HepG2 (cell line): ENCODE data around the gene MTFP1. TPM values are rescaled to one million over a fixed set of nuclear protein-coding genes. Genes with fewer than 3 reads are reported as not detected.
A peak's percentile ranks its signal among the peaks of the same experiment; 100 is the strongest.

Experiments used
- ELF3 ChIP-seq: IDR thresholded peaks from 2 replicates; pipeline ENCODE4 v1.6.1; 2016; ENCODE audit warnings: missing genetic modification reagents, missing compliant biosample characterization
- MIXL1 ChIP-seq: IDR thresholded peaks from 2 replicates; pipeline ENCODE4 v1.6.1; 2016
- NKX3-1 ChIP-seq: sonication (generic); formaldehyde crosslinking; IDR thresholded peaks from 2 replicates; pipeline ENCODE4 v1.5.0; 2020; ENCODE audit warnings: missing genetic modification reagents
- PHF20 ChIP-seq: sonication (generic); formaldehyde crosslinking; IDR thresholded peaks from 2 replicates; pipeline ENCODE4 v1.5.0; 2020; ENCODE audit warnings: mild to moderate bottlenecking, missing genetic modification reagents
- SRF ChIP-seq: IDR thresholded peaks from 2 replicates; pipeline ENCODE4 v1.6.1; 2011; ENCODE audit warnings: mild to moderate bottlenecking, low read depth, low read length, moderate library complexity
- ZNF234 ChIP-seq: sonication (generic); formaldehyde crosslinking; conservative IDR thresholded peaks from 2 replicates; pipeline ENCODE4 v1.5.1; 2020; ENCODE audit warnings: mild to moderate bottlenecking, missing genetic modification reagents
- ZNF510 ChIP-seq: sonication (generic); formaldehyde crosslinking; IDR thresholded peaks from 2 replicates; pipeline ENCODE4 v1.4.0; 2020; ENCODE audit warnings: low read depth, mild to moderate bottlenecking, missing genetic modification reagents
- ZNF790 ChIP-seq: sonication (generic); formaldehyde crosslinking; IDR thresholded peaks from 2 replicates; pipeline ENCODE4 v1.8.0; 2022; ENCODE audit warnings: missing genetic modification reagents, mild to moderate bottlenecking, borderline replicate concordance
- polyA plus RNA-seq, 8 experiments: library from polyadenylated mRNA; depleted of rRNA in 3 of 8; stranded (reverse) in 7 of 8; unstranded in 1 of 8; fragments of >200 nt; fragmentation: Illumina TruSeq in 4 of 8; extraction: Trizol in 4 of 8; gene quantifications; 2 replicates each; pipeline versions ENCODE4 v1.2.1 to v1.2.3, GENCODE V29; 2011 to 2016; ENCODE audit warnings: low read depth in 4 of 8, missing spikeins in 1 of 8, mixed read lengths in 1 of 8; ENCODE audit not compliant: insufficient read depth in 1 of 8
- total RNA-seq, 5 experiments: library from RNA; depleted of rRNA; stranded (reverse); fragments of >200 nt; fragmentation: Illumina TruSeq; extraction: Trizol; gene quantifications; 2 replicates each; pipeline ENCODE4 v1.2.3, GENCODE V29; 2016; ENCODE audit warnings: low read depth in 1 of 5
- TF ChIP-seq, protein P1 (sequence below): sonication (generic); formaldehyde crosslinking; IDR thresholded peaks from one replicate; pipeline ENCODE4 v1.5.1; 2020; ENCODE audit warnings: mild to moderate bottlenecking, missing genetic modification reagents; ENCODE audit errors: not compliant biosample characterization
- TF ChIP-seq, protein P2 (sequence below): sonication (generic); formaldehyde crosslinking; IDR thresholded peaks from 2 replicates; pipeline ENCODE4 v1.9.0; 2021; ENCODE audit warnings: missing genetic modification reagents, borderline replicate concordance
- TF ChIP-seq, protein P3 (sequence below): sonication (generic); formaldehyde crosslinking; IDR thresholded peaks from 2 replicates; pipeline ENCODE4 v1.4.0; 2020; ENCODE audit warnings: mild to moderate bottlenecking, missing genetic modification reagents
- TF ChIP-seq, protein P4 (sequence below): sonication (generic); formaldehyde crosslinking; IDR thresholded peaks from 2 replicates; pipeline ENCODE4 v1.4.0; 2020; ENCODE audit warnings: mild to moderate bottlenecking, missing genetic modification reagents

The MTFP1 gene
- total and polyA plus RNA-seq, 2 of the 13 experiments (the other 11 are each of a cell fraction or from before 2014, with no cell fraction given), result 29.5 to 45.6 TPM

DNA sequence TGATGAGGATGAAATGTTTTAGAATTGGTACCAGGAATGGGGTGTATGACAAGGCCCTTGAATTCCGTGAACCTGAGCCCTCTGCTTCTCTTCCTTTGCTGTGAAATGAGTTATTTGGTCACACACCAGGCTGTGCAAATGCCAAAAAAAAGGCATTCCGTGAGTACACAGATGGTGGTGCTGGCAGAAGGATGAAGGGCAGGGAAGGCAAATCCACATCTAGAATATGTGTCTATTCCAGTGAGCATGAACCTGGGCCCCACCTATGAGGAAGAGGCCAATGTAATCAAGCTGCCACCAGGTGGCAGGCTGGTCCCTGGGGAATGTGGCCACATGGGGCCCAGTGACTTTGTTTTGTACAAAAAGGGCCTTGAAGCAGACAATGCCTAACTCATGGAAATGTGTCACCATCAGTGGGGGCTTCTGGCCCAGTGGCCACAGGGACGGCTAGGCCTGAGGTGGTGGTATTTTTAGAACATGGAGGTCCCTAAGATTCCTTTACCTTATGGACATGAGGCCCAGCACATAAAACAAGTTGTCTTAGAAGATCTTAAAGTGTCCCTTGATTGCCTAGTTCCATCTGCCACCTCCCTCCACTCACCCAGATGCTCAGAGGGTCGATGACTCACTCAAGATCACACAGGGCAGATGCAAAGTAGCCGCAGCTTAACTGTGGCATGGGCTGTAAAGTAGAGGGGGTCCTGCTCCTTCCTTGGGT lies 34.4 kb upstream of the MTFP1 start (continued):
- TF ChIP-seq, protein P1, sequence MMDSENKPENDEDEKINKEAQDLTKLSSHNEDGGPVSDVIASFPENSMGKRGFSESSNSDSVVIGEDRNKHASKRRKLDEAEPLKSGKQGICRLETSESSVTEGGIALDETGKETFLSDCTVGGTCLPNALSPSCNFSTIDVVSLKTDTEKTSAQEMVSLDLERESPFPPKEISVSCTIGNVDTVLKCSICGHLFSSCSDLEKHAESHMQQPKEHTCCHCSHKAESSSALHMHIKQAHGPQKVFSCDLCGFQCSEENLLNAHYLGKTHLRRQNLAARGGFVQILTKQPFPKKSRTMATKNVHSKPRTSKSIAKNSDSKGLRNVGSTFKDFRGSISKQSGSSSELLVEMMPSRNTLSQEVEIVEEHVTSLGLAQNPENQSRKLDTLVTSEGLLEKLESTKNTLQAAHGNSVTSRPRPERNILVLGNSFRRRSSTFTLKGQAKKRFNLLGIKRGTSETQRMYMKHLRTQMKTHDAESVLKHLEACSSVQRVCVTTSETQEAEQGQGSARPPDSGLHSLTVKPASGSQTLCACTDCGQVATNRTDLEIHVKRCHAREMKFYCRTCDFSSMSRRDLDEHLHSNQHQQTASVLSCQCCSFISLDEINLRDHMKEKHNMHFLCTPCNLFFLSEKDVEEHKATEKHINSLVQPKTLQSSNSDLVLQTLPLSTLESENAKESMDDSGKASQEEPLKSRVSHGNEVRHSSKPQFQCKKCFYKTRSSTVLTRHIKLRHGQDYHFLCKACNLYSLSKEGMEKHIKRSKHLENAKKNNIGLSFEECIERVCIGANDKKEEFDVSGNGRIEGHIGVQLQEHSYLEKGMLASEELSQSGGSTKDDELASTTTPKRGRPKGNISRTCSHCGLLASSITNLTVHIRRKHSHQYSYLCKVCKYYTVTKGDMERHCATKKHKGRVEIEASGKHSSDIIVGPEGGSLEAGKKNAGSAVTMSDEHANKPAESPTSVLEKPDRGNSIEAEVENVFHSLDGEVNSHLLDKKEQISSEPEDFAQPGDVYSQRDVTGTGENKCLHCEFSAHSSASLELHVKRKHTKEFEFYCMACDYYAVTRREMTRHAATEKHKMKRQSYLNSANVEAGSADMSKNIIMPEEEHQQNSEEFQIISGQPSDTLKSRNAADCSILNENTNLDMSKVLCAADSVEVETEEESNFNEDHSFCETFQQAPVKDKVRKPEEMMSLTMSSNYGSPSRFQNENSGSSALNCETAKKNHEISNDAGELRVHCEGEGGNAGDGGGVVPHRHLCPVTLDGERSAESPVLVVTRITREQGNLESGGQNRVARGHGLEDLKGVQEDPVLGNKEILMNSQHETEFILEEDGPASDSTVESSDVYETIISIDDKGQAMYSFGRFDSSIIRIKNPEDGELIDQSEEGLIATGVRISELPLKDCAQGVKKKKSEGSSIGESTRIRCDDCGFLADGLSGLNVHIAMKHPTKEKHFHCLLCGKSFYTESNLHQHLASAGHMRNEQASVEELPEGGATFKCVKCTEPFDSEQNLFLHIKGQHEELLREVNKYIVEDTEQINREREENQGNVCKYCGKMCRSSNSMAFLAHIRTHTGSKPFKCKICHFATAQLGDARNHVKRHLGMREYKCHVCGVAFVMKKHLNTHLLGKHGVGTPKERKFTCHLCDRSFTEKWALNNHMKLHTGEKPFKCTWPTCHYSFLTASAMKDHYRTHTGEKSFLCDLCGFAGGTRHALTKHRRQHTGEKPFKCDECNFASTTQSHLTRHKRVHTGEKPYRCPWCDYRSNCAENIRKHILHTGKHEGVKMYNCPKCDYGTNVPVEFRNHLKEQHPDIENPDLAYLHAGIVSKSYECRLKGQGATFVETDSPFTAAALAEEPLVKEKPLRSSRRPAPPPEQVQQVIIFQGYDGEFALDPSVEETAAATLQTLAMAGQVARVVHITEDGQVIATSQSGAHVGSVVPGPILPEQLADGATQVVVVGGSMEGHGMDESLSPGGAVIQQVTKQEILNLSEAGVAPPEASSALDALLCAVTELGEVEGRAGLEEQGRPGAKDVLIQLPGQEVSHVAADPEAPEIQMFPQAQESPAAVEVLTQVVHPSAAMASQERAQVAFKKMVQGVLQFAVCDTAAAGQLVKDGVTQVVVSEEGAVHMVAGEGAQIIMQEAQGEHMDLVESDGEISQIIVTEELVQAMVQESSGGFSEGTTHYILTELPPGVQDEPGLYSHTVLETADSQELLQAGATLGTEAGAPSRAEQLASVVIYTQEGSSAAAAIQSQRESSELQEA, result no peak
- TF ChIP-seq NKX3-1 (CRISPR knock-in tag), result no peak
- TF ChIP-seq, protein P2, sequence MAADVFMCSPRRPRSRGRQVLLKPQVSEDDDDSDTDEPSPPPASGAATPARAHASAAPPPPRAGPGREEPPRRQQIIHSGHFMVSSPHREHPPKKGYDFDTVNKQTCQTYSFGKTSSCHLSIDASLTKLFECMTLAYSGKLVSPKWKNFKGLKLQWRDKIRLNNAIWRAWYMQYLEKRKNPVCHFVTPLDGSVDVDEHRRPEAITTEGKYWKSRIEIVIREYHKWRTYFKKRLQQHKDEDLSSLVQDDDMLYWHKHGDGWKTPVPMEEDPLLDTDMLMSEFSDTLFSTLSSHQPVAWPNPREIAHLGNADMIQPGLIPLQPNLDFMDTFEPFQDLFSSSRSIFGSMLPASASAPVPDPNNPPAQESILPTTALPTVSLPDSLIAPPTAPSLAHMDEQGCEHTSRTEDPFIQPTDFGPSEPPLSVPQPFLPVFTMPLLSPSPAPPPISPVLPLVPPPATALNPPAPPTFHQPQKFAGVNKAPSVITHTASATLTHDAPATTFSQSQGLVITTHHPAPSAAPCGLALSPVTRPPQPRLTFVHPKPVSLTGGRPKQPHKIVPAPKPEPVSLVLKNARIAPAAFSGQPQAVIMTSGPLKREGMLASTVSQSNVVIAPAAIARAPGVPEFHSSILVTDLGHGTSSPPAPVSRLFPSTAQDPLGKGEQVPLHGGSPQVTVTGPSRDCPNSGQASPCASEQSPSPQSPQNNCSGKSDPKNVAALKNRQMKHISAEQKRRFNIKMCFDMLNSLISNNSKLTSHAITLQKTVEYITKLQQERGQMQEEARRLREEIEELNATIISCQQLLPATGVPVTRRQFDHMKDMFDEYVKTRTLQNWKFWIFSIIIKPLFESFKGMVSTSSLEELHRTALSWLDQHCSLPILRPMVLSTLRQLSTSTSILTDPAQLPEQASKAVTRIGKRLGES (CRISPR knock-in tag), result no peak
- TF ChIP-seq ZNF790 (CRISPR knock-in tag), result no peak
- no peak for TF ChIP-seq SRF
- peak; percentile 68; the same call in 1 of the 2 replicates for TF ChIP-seq MIXL1 (CRISPR knock-in tag)
- no peak for TF ChIP-seq ZNF510 (CRISPR knock-in tag)
- no peak for TF ChIP-seq PHF20 (CRISPR knock-in tag)
- TF ChIP-seq ELF3 (CRISPR knock-in tag), result peak; percentile 84
- TF ChIP-seq ZNF234 (CRISPR knock-in tag), result no peak
- TF ChIP-seq, protein P3, sequence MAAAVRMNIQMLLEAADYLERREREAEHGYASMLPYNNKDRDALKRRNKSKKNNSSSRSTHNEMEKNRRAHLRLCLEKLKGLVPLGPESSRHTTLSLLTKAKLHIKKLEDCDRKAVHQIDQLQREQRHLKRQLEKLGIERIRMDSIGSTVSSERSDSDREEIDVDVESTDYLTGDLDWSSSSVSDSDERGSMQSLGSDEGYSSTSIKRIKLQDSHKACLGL (CRISPR knock-in tag), result no peak
- TF ChIP-seq, protein P4, sequence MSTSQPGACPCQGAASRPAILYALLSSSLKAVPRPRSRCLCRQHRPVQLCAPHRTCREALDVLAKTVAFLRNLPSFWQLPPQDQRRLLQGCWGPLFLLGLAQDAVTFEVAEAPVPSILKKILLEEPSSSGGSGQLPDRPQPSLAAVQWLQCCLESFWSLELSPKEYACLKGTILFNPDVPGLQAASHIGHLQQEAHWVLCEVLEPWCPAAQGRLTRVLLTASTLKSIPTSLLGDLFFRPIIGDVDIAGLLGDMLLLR (CRISPR knock-in tag), result no peak
